Endothelial cell of umbilical vein (primary cell): Measurements from ENCODE around the gene EXOC3. TPM values are rescaled to one million over a fixed set of nuclear protein-coding genes. Genes with fewer than 3 reads are reported as not detected.

Experiments used
- BruUV-seq: library from RNA; stranded (reverse); fragments of 400-500 nt; replicated peaks from 2 replicates; lab custom pipeline; 2021; lab: Mats Ljungman, UMichigan
- CTCF ChIA-PET: fragments of 300-600, 350-600 bp; sonication (Branson Sonifier 250); formaldehyde crosslinking; loops from one replicate; lab custom pipeline; 2021; ENCODE audit warnings: antibody characterized with exemption, inconsistent platforms; lab: Charles Lee
- POLR2A ChIA-PET: fragments of 300-600, 350-600 bp; sonication (Branson Sonifier 250); formaldehyde crosslinking; loops from one replicate; lab custom pipeline; 2021; ENCODE audit warnings: antibody characterized with exemption, inconsistent platforms; lab: Charles Lee
- DNase-seq: peaks from one replicate; pipeline ENCODE4 v3.0.0-alpha.2; 2011; ENCODE audit warnings: low read depth, low spot score
- FAIRE-seq: peaks from 2 replicates; lab custom pipeline; 2011; peaks lifted over from hg19 to GRCh38; lab: Jason Lieb, UNC
- H2AFZ ChIP-seq: 2 replicates; pipeline ENCODE4 v1.6.0; 2012; ENCODE audit warnings: low read depth, low read length, control low read depth, inconsistent platforms
- H3K27ac ChIP-seq: 2 replicates; pipeline ENCODE4 v1.5.1; 2011; ENCODE audit warnings: low read depth, mild to moderate bottlenecking, control low read depth, low read length, moderate library complexity; ENCODE audit not compliant: insufficient read depth
- H3K27me3 ChIP-seq, 2 experiments: 2 replicates each; pipeline versions ENCODE4 v1.6.0 to v1.6.1; 2011; ENCODE audit warnings: low read length in 2 of 2, mixed read lengths in 1 of 2; ENCODE audit not compliant: control insufficient read depth in 2 of 2, insufficient read depth in 2 of 2
- H3K36me3 ChIP-seq, 2 experiments: 2 replicates in 1 of 2; 3 replicates in 1 of 2; pipeline ENCODE4 v1.5.1; 2011; ENCODE audit warnings: low read length in 2 of 2, mild to moderate bottlenecking in 1 of 2, moderate library complexity in 1 of 2; ENCODE audit not compliant: control insufficient read depth in 2 of 2, insufficient read depth in 2 of 2; ENCODE audit errors: extremely low read depth in 1 of 2
- H3K4me1 ChIP-seq: 3 replicates; pipeline ENCODE4 v1.5.1; 2011; ENCODE audit warnings: mild to moderate bottlenecking, low read length; ENCODE audit not compliant: control insufficient read depth, insufficient read depth; ENCODE audit errors: extremely low read depth
- H3K4me2 ChIP-seq: 2 replicates; pipeline ENCODE4 v1.6.1; 2011; ENCODE audit warnings: low read length, control low read depth, mixed read lengths; ENCODE audit not compliant: insufficient read depth
- H3K4me3 ChIP-seq, 3 experiments: fragments of 200-600 bp in 1 of 3; sonication (generic), shearing (Covaris generic) in 1 of 3; replicated peaks in 1 of 3; 2 replicates each; pipeline ENCODE4 v1.5.1; 2011 to 2016; ENCODE audit warnings: control low read depth in 3 of 3, low read length in 3 of 3, mild to moderate bottlenecking in 2 of 3, inconsistent platforms in 1 of 3, low read depth in 1 of 3, moderate library complexity in 1 of 3; ENCODE audit not compliant: insufficient read depth in 1 of 3
- H3K79me2 ChIP-seq: 2 replicates; pipeline ENCODE4 v1.6.0; 2012; ENCODE audit warnings: low read length, inconsistent platforms; ENCODE audit not compliant: control insufficient read depth, insufficient read depth
- H3K9ac ChIP-seq: replicated peaks from 2 replicates; pipeline ENCODE3; 2011; ENCODE audit warnings: low read length, control low read depth; ENCODE audit not compliant: insufficient read depth; ENCODE audit errors: extremely low read depth
- H3K9me1 ChIP-seq: replicated peaks from 3 replicates; pipeline ENCODE4 v1.6.0; 2011; ENCODE audit warnings: mild to moderate bottlenecking, low read length; ENCODE audit not compliant: control insufficient read depth, insufficient read depth; ENCODE audit errors: extremely low read depth
- H3K9me3 ChIP-seq: replicated peaks from 2 replicates; pipeline ENCODE4 v1.5.1; 2012; ENCODE audit warnings: low read length, inconsistent platforms; ENCODE audit not compliant: control insufficient read depth, insufficient read depth
- H4K20me1 ChIP-seq: replicated peaks from 2 replicates; pipeline ENCODE3; 2011; ENCODE audit warnings: mild to moderate bottlenecking, low read length; ENCODE audit not compliant: control insufficient read depth, insufficient read depth; ENCODE audit errors: extremely low read depth
- EZH2 ChIP-seq: IDR thresholded peaks from 2 replicates; pipeline ENCODE4 v1.6.1; 2012; ENCODE audit warnings: borderline replicate concordance, low read depth, mild to moderate bottlenecking, moderate library complexity, low read length, inconsistent platforms; ENCODE audit not compliant: severe bottlenecking
- FOS ChIP-seq: IDR thresholded peaks from 2 replicates; pipeline ENCODE4 v1.6.1; 2011; ENCODE audit warnings: mild to moderate bottlenecking, low read length, moderate library complexity, borderline replicate concordance; ENCODE audit not compliant: insufficient read depth
- GATA2 ChIP-seq: IDR thresholded peaks from 2 replicates; pipeline ENCODE4 v1.7.0; 2011; ENCODE audit warnings: low read depth, mild to moderate bottlenecking, moderate library complexity, mixed read lengths, low read length; ENCODE audit not compliant: insufficient read length, insufficient read depth
- JUN ChIP-seq: IDR thresholded peaks from 2 replicates; pipeline ENCODE4 v1.6.1; 2011; ENCODE audit warnings: borderline replicate concordance, low read depth; ENCODE audit not compliant: insufficient read length, insufficient read depth
- MAX ChIP-seq: IDR thresholded peaks from 2 replicates; pipeline ENCODE4 v1.6.1; 2011; ENCODE audit not compliant: insufficient read depth, insufficient read length
- MYC ChIP-seq: IDR thresholded peaks from one replicate; pipeline ENCODE4 v1.6.1; 2011; ENCODE audit warnings: mild to moderate bottlenecking, low read depth, low read length
- POLR2A ChIP-seq: IDR thresholded peaks from 2 replicates; pipeline ENCODE4 v1.6.1; 2012; ENCODE audit warnings: low read depth, mild to moderate bottlenecking, control low read depth, low read length
- POLR2AphosphoS5 ChIP-seq: IDR thresholded peaks from 2 replicates; pipeline ENCODE4 v1.6.1; 2012; ENCODE audit warnings: low read depth, mild to moderate bottlenecking, control low read depth, low read length, moderate library complexity; ENCODE audit not compliant: insufficient read depth
- dilution Hi-C: fragments of 300-500 bp; cut with MboI; formaldehyde crosslinking; loops from one replicate; pipeline ENCODE4 v1.15.0; 2019; ENCODE audit warnings: low sequenced_read_pairs; ENCODE audit not compliant: extremely low pct_ligation_motif_present
- intact Hi-C: fragments of 100-400 bp; cut with micrococcal nuclease; formaldehyde crosslinking; loops from one replicate; pipeline ENCODE4 v1.10.0; 2022
- polyA plus RNA-seq, 4 experiments: library from polyadenylated mRNA; depleted of rRNA in 3 of 4; stranded (reverse) in 3 of 4; unstranded in 1 of 4; fragments of >200 nt; gene quantifications; 2 replicates each; pipeline versions ENCODE4 v1.2.1 to v1.2.3, GENCODE V29; 2011 to 2012; ENCODE audit warnings: missing spikeins in 1 of 4
- total RNA-seq: library from RNA; stranded (reverse); gene quantifications from 2 replicates; pipeline ENCODE4 v1.2.3, GENCODE V29; 2021
- TF ChIP-seq, protein P1 (sequence below), 2 donors: IDR thresholded peaks; 1 replicate in 1 of 2; 2 replicates in 1 of 2; pipeline ENCODE4 v1.5.1; 2011; ENCODE audit warnings: low read length in 2 of 2, mild to moderate bottlenecking in 2 of 2, moderate library complexity in 2 of 2, control low read depth in 1 of 2, inconsistent platforms in 1 of 2, low read depth in 1 of 2; ENCODE audit not compliant: insufficient read depth in 1 of 2; ENCODE audit errors: extremely low read depth in 1 of 2

Gene EXOC3
- total and polyA plus RNA-seq, 2 donors (not counting 3 experiments of a cell fraction or from before 2014, with no cell fraction given) = 26.4 to 52.9 TPM

DNA sequence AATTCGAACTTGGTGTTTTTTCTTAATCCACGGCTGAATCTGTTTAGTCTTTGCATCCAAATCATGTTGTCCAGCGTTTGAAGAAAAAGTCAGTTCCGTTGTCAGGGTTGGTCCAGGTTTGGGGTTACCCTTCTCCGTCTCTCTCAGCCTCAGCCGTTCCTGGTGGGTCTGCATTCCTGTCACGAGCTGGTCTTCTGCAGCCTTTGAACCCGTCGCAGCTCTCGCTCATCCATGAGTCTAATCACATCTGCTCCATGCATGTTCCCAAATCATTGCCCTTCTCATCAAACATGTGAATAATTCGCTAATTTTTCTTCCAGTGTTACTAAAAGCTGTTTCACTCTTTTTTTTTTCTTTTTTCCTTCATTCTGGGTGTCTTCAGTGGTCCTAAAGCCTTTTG, 39.0 kb upstream of the EXOC3 start:
- TF ChIP-seq JUN = no peak
- TF ChIP-seq EZH2 = no peak
- TF ChIP-seq MAX = no peak
- no peak for TF ChIP-seq POLR2A
- no peak for TF ChIP-seq MYC
- no peak for TF ChIP-seq POLR2AphosphoS5
- TF ChIP-seq, protein P1, sequence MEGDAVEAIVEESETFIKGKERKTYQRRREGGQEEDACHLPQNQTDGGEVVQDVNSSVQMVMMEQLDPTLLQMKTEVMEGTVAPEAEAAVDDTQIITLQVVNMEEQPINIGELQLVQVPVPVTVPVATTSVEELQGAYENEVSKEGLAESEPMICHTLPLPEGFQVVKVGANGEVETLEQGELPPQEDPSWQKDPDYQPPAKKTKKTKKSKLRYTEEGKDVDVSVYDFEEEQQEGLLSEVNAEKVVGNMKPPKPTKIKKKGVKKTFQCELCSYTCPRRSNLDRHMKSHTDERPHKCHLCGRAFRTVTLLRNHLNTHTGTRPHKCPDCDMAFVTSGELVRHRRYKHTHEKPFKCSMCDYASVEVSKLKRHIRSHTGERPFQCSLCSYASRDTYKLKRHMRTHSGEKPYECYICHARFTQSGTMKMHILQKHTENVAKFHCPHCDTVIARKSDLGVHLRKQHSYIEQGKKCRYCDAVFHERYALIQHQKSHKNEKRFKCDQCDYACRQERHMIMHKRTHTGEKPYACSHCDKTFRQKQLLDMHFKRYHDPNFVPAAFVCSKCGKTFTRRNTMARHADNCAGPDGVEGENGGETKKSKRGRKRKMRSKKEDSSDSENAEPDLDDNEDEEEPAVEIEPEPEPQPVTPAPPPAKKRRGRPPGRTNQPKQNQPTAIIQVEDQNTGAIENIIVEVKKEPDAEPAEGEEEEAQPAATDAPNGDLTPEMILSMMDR (IDR thresholded peaks at IDR 0.05; ENCODE audit: extremely low read depth in 1 of 2, insufficient read depth in 1 of 2, low read depth in 1 of 2, low read length in 2 of 2) = no peak
- no peak for TF ChIP-seq GATA2
- no peak for TF ChIP-seq FOS
- Histone ChIP-seq H3K4me2 (no peak overlapping the region), H3K9me3 (no peaks in the 10 kb centered on the region), H3K9me1 (no peaks in the 10 kb centered on the region), H3K4me1 (peaks cover 22% of the 10 kb centered on the region), H4K20me1 (no peaks in the 10 kb centered on the region), H2AFZ (no peak overlapping the region), H3K4me3 (no peak overlapping the region), H3K36me3 (no peaks in the 10 kb centered on the region), H3K79me2 (no peaks in the 10 kb centered on the region), H3K27me3 (no peaks in the 10 kb centered on the region), H3K27ac (no peak overlapping the region), H3K9ac (no peak overlapping the region)
- ChIA-PET CTCF (interaction anchor here (0.5 to 1.4 kb wide), 2 partner anchors 71 to 83 kb away, joined by 3 read pairs; partner anchors contain the start of gene AHRR), POLR2A (no interaction called here)
- no peak for DNase-seq
- intact Hi-C loops = no loop called here
- FAIRE-seq = no peak
- no TSS peak for BruUV-seq
- dilution Hi-C loops = no loop called here
